ENCODE measurements around the gene TVP23B.

The TVP23B gene

DNA sequence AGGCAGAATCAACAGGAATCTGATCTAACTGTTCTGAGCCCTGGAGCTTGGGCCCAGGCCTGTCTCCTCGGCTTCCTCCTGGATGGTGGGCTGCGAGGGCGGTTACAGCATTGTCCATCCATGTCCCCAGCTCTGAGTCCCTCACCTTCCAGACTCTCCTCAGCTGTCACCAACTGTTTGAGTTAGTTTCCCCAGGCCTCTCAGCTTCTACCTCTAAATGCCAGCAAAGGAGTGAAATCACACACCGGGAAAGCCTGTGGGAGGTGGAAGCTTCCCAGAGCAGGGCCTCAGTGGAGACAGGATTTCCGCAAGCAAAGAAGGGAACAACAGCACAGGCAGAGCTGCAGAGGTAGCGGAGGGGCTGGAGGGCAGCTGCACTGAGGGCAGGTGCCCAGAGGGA is 67.5 kb downstream of the TVP23B start:
- TF ChIP-seq, protein P1, sequence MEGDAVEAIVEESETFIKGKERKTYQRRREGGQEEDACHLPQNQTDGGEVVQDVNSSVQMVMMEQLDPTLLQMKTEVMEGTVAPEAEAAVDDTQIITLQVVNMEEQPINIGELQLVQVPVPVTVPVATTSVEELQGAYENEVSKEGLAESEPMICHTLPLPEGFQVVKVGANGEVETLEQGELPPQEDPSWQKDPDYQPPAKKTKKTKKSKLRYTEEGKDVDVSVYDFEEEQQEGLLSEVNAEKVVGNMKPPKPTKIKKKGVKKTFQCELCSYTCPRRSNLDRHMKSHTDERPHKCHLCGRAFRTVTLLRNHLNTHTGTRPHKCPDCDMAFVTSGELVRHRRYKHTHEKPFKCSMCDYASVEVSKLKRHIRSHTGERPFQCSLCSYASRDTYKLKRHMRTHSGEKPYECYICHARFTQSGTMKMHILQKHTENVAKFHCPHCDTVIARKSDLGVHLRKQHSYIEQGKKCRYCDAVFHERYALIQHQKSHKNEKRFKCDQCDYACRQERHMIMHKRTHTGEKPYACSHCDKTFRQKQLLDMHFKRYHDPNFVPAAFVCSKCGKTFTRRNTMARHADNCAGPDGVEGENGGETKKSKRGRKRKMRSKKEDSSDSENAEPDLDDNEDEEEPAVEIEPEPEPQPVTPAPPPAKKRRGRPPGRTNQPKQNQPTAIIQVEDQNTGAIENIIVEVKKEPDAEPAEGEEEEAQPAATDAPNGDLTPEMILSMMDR (IDR thresholded peaks at IDR 0.05; ENCODE audit: low read length, missing control alignments): no peak
- H3K4me3 ChIP-seq (replicated peaks; ENCODE audit: low read depth, low read length): no peak overlapping the region

DNA sequence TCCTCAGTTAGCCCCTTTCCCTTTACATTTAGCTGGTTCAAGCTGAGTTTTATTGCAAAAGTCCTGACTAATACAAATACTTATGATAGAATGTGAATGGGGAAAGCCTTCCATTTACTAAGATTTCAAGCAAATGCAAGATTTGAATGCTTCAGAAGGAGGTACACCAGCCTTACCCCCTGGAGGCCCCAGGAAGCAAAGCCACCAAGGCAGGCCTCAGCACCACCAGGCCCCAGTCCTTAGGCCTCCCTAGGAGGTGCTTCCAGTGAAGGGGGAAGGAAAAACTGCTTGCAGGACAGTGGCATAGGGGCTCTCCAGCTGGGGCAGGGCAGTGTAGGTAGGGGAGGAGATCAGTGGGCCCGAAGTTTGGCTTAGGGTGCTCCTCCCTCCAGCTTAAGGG is 69.7 kb downstream of the TVP23B start:
- DNase-seq (ENCODE audit: low read depth): no peak
- TF ChIP-seq, protein P1 (IDR thresholded peaks at IDR 0.05; ENCODE audit: low read length, missing control alignments): no peak
- no peak overlapping the region for H3K4me3 ChIP-seq (replicated peaks; ENCODE audit: low read depth, low read length)

More for the DNA sequence above, 67.5 kb downstream of the TVP23B start:
- DNase-seq (ENCODE audit: low read depth): no peak

GRCh38 chr17:18851201-18851600 is 70.2 kb downstream of the TVP23B start:
- TF ChIP-seq, protein P1 (IDR thresholded peaks at IDR 0.05; ENCODE audit: low read length, missing control alignments): no peak
- H3K4me3 ChIP-seq (replicated peaks; ENCODE audit: low read depth, low read length): no peak overlapping the region
- DNase-seq (ENCODE audit: low read depth): no peak

- no peak overlapping the region for H3K4me3 ChIP-seq (replicated peaks; ENCODE audit: low read depth, low read length)
- DNase-seq (ENCODE audit: low read depth): no peak
- TF ChIP-seq, protein P1 (IDR thresholded peaks at IDR 0.05; ENCODE audit: low read length, missing control alignments): no peak
Observed at GRCh38 chr17:18854956-18855355, 74.0 kb downstream of the TVP23B start.

DNA sequence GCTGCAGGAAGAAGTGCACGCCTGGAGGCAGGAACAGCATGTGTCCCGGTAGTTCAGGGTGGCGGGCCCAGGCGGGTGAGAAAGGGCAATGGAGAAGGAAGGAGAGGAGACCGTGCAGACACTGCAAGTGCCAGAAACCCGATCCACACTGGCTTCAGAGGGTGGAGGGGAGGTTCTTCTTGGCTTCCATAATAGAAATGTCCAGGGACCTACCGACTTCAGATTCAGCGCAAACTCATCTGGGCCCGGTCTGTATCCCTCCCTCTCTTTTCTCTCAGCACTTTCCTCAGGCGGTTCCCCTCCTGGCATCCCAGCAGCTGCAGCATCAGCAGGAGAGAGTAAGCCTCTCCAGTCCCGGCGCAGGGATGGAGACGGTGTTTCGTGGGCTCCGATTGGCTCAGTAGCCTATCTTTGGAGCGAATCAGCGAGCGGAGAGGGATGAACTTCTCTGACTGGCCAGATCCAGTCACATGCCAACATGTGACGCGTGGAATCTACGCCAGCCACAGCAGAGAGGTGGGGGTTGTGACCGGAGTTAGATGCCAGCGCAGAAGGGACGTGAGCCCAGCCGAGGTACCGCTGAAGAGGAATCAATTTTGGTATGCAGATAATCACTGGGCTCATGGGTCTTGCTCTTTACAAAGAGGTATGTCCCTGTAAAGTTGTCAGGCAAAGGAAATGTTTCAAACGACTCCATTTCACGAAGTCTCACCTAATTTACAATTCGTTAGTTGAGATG is 75.0 kb downstream of the TVP23B start:
- peak; percentile 95 for DNase-seq (ENCODE audit: low read depth)
- TF ChIP-seq, protein P1 (IDR thresholded peaks at IDR 0.05; ENCODE audit: low read length, missing control alignments): no peak
- H3K4me3 ChIP-seq (replicated peaks; ENCODE audit: low read depth, low read length): peak overlapping the region; percentile 72
